HL-60/S4 treated with phorbol 12-myristate 13-acetate at 8.2 ng/mL for 4 days and 3 days (cell line): Measurements from ENCODE around the gene CCM2L.

Experiments used
- in situ Hi-C: fragments of 300-500 bp; cut with MboI; formaldehyde crosslinking; loops from 2 replicates; pipeline ENCODE4 v1.15.0; 2022; ENCODE audit warnings: low sequenced_read_pairs

CCM2L gene

DNA sequence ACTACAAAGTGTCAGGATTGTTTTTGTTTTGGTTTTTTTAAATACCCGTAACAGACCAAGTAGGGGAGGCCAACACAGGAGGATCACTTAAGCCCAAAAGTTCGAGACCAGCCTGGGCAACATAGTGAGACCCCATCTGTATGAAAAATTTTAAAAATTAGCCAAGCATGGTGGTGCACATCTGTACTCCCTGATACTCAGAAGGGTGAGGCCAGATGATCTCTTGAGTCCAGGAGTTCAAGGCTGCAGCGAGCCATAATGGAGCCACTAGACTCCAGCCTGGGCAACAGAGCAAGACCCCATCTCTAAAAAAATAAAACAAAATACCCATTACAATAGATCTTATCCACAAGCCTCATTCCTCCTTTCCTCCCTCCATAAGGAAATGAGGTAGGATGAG is 70.5 kb downstream of the CCM2L start:
- in situ Hi-C loops, result loop anchor here (10.0 kb wide), 1 partner anchor 256 kb away; no protein-coding TSS in a partner anchor
